IPS-18c (cell line): ENCODE data around the gene TRAM2.

Experiments used
- H3K4me3 ChIP-seq: 2 replicates; pipeline ENCODE4 v1.7.0; 2013; ENCODE audit warnings: low read depth, mild to moderate bottlenecking, low read length, moderate library complexity; ENCODE audit not compliant: insufficient read depth
- H3K9me3 ChIP-seq: one replicate; pipeline ENCODE4 v1.6.1; 2013; ENCODE audit warnings: mild to moderate bottlenecking, low read length, moderate library complexity; ENCODE audit not compliant: control insufficient read depth, insufficient read depth

TRAM2 gene

GRCh38 chr6:52555518-52556233 lies 21.2 kb downstream of the TRAM2 start:
- H3K9me3 ChIP-seq = no peaks in the 10 kb centered on the region
- H3K4me3 ChIP-seq = no peak overlapping the region

GRCh38 chr6:52554684-52555280 lies 22.1 kb downstream of the TRAM2 start:
- no peaks in the 10 kb centered on the region for H3K9me3 ChIP-seq
- H3K4me3 ChIP-seq = no peak overlapping the region

- no peak overlapping the region for H3K4me3 ChIP-seq
- H3K9me3 ChIP-seq = no peaks in the 10 kb centered on the region
Observed at GRCh38 chr6:52553719-52554118, 23.1 kb downstream of the TRAM2 start.

- Histone ChIP-seq H3K9me3 (no peaks in the 10 kb centered on the region), H3K4me3 (no peak overlapping the region)
Observed at GRCh38 chr6:52553158-52553557, 23.7 kb downstream of the TRAM2 start.

- H3K4me3 ChIP-seq = no peak overlapping the region
- no peaks in the 10 kb centered on the region for H3K9me3 ChIP-seq
Observed at GRCh38 chr6:52552278-52552643, 24.6 kb downstream of the TRAM2 start.

- Histone ChIP-seq H3K4me3 (no peak overlapping the region), H3K9me3 (no peaks in the 10 kb centered on the region)
Observed at GRCh38 chr6:52551483-52552277, 25.2 kb downstream of the TRAM2 start.

- Histone ChIP-seq H3K4me3 (no peak overlapping the region; the same call in 1 of the 2 replicates), H3K9me3 (no peaks in the 10 kb centered on the region)
Observed at GRCh38 chr6:52550870-52551269, 26.0 kb downstream of the TRAM2 start.

- no peaks in the 10 kb centered on the region for H3K9me3 ChIP-seq
Observed at GRCh38 chr6:52550014-52550575, 26.8 kb downstream of the TRAM2 start.

GRCh38 chr6:52549428-52549827 lies 27.4 kb downstream of the TRAM2 start:
- Histone ChIP-seq H3K9me3 (no peaks in the 10 kb centered on the region), H3K4me3 (no peak overlapping the region)

More at GRCh38 chr6:52550014-52550575, 26.8 kb downstream of the TRAM2 start:
- H3K4me3 ChIP-seq = no peak overlapping the region

- Histone ChIP-seq H3K4me3 (no peak overlapping the region), H3K9me3 (no peaks in the 10 kb centered on the region)
Observed at GRCh38 chr6:52548999-52549398, 27.9 kb downstream of the TRAM2 start.

GRCh38 chr6:52548353-52548713 lies 28.5 kb downstream of the TRAM2 start:
- no peak overlapping the region for H3K4me3 ChIP-seq
- no peaks in the 10 kb centered on the region for H3K9me3 ChIP-seq

- Histone ChIP-seq H3K9me3 (no peaks in the 10 kb centered on the region), H3K4me3 (no peak overlapping the region)
Observed at GRCh38 chr6:52547647-52548352, 29.1 kb downstream of the TRAM2 start.

GRCh38 chr6:52546678-52547077 lies 30.2 kb downstream of the TRAM2 start:
- H3K4me3 ChIP-seq = no peak overlapping the region

GRCh38 chr6:52546192-52546591 lies 30.7 kb downstream of the TRAM2 start:
- H3K4me3 ChIP-seq = no peak overlapping the region
- H3K9me3 ChIP-seq = no peaks in the 10 kb centered on the region

More at GRCh38 chr6:52546678-52547077, 30.2 kb downstream of the TRAM2 start:
- H3K9me3 ChIP-seq = no peaks in the 10 kb centered on the region

- H3K9me3 ChIP-seq = no peaks in the 10 kb centered on the region
- H3K4me3 ChIP-seq = no peak overlapping the region
Observed at GRCh38 chr6:52545406-52546119, 31.3 kb downstream of the TRAM2 start.

GRCh38 chr6:52544602-52545405 lies 32.1 kb downstream of the TRAM2 start:
- Histone ChIP-seq H3K4me3 (no peak overlapping the region), H3K9me3 (no peaks in the 10 kb centered on the region)
